Measurements from ENCODE around the gene EXOSC5.
"Not testable (repeated sequence)": the region's sequence is repeated elsewhere in the genome, so short reads cannot be mapped to it uniquely, and the experiment has no call there.

The EXOSC5 gene

GRCh38 chr19:41366089-41366488 is 31.1 kb downstream of the EXOSC5 start:
- DNase-seq (ENCODE audit: low read depth): no peak

DNA sequence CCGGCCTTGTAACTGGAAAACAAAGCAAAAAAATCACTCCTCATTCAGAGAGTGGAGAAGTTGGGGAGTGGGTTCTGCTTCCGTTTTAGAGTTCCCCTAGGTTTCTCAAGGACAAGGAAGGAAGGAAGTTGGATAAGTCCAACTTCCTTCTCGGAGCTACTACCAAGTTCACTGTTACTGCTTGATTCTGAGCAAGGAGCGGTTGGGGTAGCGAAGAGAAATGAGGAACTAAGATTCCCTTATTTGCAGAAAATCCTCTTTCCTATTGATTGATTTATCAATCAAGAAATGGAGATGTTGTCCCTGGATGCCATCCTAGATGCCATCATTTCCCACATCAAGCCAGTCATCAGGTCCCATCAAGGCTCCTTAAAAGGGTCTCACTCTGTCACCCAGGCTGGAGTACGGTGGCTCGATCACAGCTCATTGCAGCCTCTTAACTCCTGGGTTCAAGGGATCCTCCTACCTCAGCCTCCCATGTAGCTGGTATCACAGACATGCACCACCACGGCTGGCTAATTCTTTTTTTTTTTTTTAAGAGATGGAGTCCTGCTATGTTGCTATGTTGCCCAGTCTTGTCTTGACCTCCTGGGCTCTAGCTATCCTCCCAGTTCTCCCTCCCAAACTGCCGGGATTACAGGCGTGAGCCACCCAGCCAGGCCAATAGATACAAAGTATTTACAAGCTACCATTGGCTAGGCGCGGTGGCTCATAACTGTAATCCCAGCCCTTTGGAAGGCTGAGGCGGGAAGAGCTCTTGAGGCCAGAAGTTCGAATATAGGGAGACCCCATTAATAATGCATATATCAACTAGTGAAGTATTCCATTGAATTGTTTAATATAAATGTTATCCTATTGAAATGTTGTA is 32.4 kb downstream of the EXOSC5 start:
- no peak for DNase-seq (ENCODE audit: low read depth)

- DNase-seq (ENCODE audit: low read depth): peak; percentile 95
These were observed 33.2 kb downstream of the EXOSC5 start, which contains the start of gene B9D2 for GRCh38 chr19:41363753-41364523. TSS of gene B9D2 (minus strand) at chr19:41364149. CDS start at chr19:41363519, 630 bp downstream.

- DNase-seq (ENCODE audit: low read depth): no peak
These were observed 33.8 kb downstream of the EXOSC5 start for GRCh38 chr19:41363371-41363752.

DNA sequence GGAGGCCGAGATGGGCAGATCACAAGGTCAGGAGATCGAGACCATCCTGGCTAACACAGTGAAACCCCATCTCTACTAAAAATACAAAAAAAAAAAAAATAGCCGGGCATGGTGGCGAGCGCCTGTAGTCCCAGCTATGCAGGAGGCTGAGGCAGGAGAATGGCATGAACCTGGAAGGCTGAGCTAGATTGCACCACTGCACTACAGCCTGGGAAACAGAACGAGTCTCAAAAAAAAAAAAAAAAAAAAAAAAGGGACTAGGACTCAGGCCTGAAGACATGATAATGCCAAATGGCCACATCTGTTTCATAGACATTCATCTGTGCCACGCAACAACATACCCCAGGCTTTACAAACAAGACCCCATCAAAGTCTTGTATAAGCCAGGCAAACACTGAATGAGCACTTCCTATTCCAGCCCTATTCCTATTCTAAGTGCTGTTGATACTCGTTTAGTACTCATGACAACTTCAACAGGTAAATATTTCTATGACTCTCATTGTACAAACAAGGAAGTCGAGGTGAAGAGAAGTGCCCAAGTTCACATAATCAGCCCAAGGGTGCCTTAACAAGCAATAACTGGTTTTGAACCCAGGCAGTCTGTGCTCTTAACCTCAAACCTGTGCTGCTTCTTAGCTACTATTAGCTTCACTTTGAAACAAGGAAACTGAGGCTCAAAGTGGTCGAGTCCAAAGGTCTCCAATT is 34.9 kb downstream of the EXOSC5 start:
- DNase-seq (ENCODE audit: low read depth): no peak

DNA sequence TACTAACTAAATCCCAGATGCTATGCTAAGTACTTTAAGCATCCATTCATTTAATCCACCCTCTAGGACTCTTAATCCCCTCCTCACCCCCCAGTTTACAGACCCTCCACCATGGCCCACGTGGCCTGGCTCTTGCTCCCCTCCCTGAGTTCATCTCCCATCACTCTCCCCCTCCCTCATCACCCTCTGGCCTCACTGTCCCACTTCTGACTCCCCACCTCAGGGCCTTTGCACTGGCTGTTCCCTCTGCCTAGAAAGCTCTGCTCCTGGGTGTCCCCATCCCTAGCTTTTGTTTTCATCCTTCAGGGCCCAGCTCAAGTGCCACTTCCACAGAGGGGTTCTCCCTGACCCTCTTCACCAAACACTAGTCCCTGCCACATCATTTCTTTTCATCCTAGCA is 37.4 kb downstream of the EXOSC5 start:
- DNase-seq (ENCODE audit: low read depth): no peak

GRCh38 chr19:41357746-41358145 is 39.4 kb downstream of the EXOSC5 start:
- no peak for DNase-seq (ENCODE audit: low read depth)

GRCh38 chr19:41356984-41357739 is 40.0 kb downstream of the EXOSC5 start:
- no peak for DNase-seq (ENCODE audit: low read depth)

DNA sequence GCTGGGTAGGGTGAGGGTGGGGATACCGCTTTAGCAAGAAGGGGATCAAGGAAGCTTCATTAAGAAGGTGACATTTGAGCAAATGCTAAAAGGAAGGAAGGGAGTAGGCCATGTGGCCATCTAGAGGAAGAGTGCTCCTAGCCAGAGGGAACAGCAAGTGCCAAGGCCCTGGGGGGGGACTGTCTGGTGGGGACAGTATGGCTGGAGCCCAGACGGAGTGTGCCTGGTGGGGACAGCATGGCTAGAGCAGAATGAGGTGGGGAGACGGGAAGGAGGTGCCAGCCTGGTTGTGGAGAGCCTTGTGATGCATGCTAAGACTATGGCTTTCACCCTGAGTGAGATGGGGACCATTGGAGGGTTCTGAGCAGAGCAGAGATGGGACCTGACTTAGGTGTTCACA is 41.4 kb downstream of the EXOSC5 start:
- DNase-seq (ENCODE audit: low read depth): no peak

- no peak for DNase-seq (ENCODE audit: low read depth)
These were observed 42.1 kb downstream of the EXOSC5 start for GRCh38 chr19:41355035-41355434.

DNA sequence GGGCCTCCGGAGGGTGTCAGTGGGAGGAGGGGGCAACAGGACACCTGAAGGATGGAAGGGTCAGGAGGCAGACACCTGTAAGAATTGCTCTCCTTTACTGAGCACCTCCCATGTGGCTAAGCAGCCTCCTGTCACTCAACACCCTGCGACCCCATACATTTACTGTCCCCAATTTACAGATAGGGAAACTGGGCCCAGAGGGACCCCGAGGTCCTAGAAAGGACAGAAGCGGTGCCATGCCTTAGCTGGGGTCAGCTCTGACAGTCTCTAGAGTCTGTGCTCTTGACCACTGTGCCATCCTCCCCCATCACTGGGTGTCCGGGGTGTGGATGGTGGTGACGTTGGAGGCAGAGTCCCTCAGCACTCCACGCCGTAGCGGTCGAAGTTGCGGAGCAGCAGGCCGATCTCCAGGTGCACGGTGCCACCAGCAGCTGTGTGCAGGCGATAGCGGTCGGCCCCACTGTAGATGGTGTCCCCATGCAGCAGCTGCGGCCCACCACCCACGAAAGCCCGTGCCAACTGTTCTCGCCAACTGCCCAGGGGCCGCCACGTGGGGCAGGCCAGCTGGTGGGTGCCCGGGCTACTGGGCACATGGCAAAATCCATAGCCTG is 42.7 kb downstream of the EXOSC5 start:
- DNase-seq (ENCODE audit: low read depth): no peak

DNA sequence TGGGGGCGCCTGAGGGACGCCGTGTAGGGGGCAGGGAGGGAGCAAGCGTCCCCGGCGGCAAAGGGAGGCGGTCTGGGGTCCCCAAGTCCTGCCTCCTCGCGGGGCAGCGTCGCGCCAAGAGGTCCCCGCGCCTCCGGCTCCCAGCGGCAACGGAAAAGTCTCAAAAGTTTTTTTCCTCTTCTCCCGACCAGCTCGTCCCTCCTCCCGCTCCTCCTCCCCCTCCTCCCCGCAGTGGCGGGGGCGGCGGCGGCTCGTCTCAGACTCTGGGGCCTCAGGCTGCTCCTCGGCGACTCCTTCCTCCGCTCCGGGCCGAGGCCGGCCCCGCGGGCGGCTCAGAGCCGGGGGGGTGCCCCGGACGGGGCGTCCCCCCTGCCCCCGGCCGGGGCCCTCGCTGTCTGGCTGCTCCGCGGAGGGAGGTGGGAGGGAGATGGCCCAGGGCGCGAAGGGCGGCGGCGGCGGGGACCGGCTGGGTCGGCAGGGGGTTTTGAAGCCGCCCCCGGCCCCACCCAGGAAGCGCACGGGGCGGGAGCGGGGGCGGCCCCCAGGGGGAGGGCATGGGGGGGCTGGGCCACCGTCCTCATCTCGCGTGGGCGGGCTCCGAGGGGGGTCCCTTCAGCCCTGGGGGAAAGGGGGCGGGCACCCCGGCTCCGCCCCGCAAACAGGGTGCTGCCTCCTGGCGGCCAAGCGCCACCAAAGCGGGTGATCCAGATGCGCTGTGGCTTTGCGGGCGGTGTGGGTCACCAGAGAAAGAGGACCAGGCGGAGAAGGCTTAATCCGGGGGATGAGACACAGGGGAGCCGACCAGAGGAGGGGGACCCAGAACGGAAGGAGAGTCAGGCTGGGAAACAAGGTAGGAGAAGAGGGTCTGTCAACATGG is 43.5 kb downstream of the EXOSC5 start, which contains the start of gene TGFB1:
Gene TGFB1 (minus strand): TSS at position 457 of the 877 bp plus-strand sequence. CDS start 878 bp downstream, outside the sequence.
- DNase-seq (ENCODE audit: low read depth): peak; percentile 93

DNA sequence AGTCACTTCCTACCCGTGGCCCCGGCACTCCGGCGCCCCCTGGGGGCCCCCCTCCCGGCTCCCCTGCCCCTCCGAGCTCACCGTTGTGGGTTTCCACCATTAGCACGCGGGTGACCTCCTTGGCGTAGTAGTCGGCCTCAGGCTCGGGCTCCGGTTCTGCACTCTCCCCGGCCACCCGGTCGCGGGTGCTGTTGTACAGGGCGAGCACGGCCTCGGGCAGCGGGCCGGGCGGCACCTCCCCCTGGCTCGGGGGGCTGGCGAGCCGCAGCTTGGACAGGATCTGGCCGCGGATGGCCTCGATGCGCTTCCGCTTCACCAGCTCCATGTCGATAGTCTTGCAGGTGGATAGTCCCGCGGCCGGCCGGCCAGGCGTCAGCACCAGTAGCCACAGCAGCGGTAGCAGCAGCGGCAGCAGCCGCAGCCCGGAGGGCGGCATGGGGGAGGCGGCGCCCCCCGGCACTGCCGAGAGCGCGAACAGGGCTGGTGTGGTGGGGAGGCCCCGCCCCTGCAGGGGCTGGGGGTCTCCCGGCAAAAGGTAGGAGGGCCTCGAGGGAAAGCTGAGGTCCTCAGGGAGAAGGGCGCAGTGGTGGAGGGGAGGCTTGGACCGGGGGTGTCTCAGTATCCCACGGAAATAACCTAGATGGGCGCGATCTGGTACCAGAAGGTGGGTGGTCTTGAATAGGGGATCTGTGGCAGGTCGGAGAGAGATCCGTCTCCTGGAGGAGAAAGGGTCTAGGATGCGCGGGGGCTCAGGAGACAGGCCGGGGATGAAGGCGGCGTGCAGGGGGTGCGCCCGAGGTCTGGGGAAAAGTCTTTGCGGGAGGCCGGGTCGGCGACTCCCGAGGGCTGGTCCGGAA is 44.3 kb downstream of the EXOSC5 start:
- peak; percentile 75 for DNase-seq (ENCODE audit: low read depth)

DNA sequence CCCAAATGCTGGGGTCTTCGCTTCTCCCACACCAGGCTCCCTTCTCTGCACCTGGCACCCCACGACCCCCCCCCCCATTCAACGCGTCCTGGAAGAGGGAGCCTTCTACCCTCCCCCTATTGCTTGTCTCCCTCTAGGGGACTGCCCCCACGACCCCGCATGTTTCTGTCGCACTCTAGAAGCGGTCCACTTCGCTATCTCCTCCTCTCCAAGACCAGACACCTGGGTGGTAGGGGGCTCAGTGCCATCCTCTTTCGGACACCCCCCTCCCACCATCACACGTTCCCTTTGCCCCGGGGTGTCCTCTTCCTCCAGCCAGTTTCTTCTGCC is 44.9 kb downstream of the EXOSC5 start:
- DNase-seq (ENCODE audit: low read depth): no peak

DNA sequence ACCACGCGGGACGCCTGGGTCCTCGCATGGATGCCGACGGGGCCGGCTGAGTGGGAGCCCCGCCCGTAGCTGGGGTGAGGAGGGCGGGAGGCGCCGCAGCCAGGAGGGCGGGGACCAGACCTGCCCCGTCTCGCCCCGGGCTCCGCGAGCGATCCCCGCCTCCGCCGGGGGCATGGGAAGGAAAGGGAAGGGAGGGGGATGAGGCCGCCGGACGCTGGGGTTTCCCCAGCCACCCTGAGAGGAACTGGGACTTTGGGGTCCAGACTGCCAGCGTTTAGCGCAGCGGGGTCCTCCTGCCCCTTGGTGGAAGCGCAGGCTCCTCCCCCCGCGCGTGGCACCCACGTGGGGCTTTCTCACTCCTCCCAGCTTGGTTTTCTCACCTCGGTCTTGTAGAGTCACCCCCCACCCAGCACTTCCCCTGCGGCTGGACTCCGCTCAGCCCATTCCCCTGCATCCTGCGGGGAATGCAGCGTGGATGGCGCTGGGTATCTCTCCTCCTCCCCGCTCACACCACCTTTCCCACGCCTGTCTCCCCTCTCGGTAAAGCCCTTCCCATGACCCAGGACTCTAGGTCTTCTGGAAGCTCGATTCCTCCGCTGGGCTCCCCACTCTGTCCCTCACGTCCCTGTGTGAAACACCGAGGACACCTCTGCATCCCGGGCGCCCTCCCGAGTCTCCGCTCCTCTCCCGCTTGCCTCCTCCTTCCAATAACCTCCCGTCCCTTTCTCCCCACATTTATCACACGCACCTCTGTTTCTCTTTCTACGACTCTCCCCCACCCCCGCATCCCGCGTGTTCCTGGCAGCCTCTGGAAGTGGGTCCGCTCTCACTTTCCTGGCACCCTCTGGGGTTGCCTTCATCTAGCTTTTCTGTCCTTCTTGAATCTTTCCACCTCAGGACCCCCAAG is 45.6 kb downstream of the EXOSC5 start:
- peak; percentile 83 for DNase-seq (ENCODE audit: low read depth)

DNA sequence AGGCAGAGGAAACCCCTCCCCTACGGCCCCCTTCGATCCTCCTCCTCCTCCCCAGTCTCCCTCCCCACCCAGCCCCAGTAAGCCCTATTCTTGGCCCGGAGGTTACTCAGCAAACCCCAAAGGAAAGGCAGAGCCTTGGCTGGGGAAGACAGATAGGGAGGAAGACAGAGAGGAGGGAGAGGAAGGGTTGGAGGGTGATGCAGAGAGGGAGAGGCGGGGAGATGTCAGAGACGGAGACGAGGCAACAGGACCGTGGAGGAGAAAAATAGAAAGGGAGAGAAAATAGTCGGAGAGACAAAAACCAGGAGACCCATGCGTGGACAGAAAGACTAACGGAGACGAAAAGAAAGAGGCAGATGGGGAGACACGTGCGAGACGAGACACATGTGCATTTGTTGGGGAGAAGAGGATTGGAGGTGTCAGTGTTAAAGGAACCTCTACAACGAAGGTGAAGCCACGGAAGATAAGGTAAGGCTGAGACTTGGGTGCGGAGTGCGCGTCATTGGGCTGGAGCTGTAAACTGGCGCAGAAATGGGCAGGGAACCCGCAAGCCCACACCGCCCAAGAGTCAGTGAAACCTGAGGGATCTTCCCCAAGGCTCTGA is 46.3 kb downstream of the EXOSC5 start:
- no peak for DNase-seq (ENCODE audit: low read depth)

DNA sequence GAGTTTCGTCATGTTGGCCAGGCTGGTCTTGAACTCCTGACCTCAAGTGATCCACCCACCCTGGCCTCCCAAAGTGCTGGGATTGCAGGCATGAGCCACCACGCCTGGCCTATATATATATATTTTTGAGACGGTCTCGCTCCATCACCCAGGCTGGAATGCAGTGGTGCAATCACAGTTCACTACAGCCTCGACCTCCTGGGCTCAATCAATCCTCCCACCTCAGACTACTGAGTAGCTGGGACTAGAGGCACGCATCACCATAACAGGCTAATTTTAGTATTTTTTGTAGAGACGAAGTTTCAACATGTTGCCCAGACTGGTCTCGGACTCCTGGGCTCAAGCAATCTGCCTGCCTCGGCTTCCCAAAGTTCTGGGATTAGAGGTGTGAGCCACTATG is 50.2 kb downstream of the EXOSC5 start:
- DNase-seq (ENCODE audit: low read depth): not testable (repeated sequence)

GRCh38 chr19:41344162-41344561 is 53.0 kb downstream of the EXOSC5 start:
- no peak for DNase-seq (ENCODE audit: low read depth)
